ENCODE measurements around the gene MLLT10.

The MLLT10 gene

DNA sequence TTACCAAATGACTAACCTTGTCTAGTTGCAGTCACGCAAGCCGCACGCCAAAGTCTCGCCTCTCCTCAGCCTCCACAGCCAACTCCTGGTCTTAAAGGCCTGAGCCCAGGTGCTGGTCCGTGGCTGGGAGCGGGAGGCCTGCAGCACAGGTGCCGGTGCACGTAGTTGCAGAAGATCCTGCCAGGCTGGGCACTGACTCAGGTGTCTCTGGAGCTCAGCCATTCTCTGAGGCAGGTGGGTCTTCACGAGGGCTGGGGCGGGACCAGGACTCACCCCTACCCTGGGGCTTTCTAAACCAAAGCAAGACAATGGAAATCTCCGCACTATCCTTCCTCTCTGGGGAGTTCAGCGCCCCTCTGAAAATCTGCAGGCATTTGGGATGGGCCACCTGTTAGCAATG, 216.4 kb downstream of the MLLT10 start:
- no peak for DNase-seq

- DNase-seq: no peak
These were observed 217.6 kb downstream of the MLLT10 start for GRCh38 chr10:21751341-21752310.

DNA sequence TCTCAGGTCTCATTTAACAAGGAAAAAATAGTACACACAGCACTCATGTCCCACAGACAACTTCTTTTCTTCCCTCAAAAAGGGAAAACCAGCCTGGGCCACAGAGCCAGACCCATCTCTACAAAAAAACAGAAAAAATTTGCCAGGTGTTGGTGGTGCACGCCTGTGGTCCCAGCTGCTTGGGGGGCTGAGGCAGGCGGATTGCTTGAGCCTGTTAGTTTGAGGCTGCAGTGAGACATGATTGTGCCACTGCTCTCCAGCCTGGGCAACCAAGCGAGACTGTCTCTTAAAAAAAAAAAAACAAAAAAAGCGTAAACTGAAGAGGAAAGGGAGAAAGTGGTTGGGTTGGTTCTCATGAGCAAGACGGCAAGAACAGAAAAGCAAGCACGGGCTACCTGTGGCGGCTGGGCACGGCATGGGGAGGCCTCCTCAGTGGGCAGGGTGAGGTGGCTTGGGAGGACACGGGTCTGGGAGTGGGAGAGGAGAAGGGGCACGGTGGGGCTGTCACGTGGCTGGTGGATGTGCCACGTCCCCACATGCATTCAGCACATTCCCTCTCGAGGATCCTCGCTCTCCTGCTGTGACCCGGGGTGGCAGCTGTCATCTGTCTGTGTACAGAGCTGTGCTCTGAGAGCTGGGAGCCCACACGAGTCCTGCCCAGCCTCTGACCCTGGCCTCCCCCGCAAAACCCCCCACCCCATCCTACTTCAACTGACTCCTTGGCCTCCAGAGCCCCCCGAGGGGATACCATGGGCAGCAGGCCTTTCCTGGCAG, 219.7 kb downstream of the MLLT10 start:
- DNase-seq: no peak

- no peak for DNase-seq
These were observed 220.5 kb downstream of the MLLT10 start for GRCh38 chr10:21754410-21755011.

DNA sequence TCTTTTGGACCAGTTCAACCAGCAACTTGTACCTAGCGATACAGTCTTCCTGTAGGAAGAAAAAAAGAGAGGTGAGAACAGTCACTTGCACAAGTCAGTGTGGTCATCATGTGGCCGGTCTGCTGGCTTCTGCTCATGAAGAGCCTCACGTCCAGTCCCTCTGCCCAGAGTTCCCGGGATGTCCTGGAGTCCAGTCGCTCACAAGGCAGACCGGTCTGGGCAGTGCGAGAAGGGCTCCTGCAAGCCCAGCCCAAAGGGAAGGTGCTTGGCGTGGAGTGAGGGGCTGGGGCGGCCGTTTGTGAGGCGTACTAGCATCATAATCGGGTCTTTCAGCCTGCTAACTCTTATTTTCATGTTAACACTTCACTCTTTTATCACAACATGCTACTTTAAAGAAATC, 222.7 kb downstream of the MLLT10 start:
- no peak for DNase-seq

DNA sequence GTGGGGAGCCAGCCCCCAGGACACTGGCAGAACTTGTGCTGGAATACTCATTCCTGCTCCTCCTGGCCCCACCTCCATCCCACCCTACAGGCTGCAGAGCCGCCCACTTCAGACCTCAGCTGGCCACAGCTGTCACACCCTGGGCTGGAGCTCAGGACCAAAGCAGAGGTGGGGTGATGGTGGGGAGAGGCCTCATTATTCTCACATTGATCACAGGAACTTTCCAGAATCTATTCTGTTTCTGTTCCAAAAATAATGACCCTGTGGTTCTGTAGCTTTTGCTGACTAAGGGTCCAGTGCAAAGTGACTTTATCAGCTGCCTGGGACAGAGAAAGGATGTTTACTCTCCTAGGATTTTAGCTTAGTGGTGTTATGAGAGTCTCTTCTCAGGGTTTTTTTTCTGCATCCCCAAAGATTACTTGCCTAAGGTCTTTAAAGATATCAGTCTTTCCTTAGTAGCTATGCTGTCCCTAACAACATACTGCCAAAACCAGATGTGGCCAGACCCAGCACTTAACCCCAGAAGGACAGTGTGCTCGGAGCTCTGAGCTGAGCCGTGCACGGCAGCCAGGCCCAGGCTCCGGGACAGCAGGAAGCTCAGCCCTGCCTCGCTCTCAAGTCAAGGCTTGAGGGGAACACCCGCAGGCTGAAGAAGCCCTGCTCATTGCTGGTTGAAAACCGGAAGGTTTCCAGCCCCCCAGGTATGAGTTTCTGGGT, 223.3 kb downstream of the MLLT10 start:
- no peak for DNase-seq

GRCh38 chr10:21758239-21758638, 224.2 kb downstream of the MLLT10 start:
- no peak for DNase-seq

- no peak for DNase-seq
These were observed 224.7 kb downstream of the MLLT10 start for GRCh38 chr10:21758696-21759095.

- DNase-seq: no peak
These were observed 225.2 kb downstream of the MLLT10 start for GRCh38 chr10:21759232-21759631.

GRCh38 chr10:21760332-21760731, 226.3 kb downstream of the MLLT10 start:
- no peak for DNase-seq

- DNase-seq: no peak
These were observed 230.6 kb downstream of the MLLT10 start for GRCh38 chr10:21764466-21765189.

DNA sequence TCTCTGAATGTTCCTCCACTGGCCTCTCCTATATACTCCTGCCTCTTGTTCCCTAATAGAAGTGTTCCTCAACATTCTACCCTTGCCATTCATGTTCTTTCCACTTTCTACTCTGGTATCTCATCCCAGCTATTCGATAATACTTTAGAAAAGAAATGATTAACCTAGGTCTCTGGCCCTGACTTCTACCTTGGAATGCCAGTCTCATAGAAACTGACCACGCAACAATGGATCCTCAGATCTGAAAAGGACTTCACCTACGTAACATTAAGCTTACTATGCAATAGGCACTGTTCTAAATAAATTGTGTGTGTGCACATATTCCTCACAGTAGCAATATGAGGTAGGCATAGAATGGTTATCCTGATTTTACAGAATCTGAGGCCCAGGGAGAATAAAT, 235.0 kb downstream of the MLLT10 start:
- DNase-seq: no peak

- no peak for DNase-seq
These were observed 237.2 kb downstream of the MLLT10 start for GRCh38 chr10:21771219-21771618.

- DNase-seq: no peak
These were observed 242.9 kb downstream of the MLLT10 start for GRCh38 chr10:21776883-21777282.

- no peak for DNase-seq
These were observed 257.2 kb downstream of the MLLT10 start for GRCh38 chr10:21791276-21791675.
